ENCODE data around the gene CFAP97D2. TPM values are rescaled to one million over a fixed set of nuclear protein-coding genes. Genes with fewer than 3 reads are reported as not detected.
A peak's percentile ranks its signal among the peaks of the same experiment; 100 is the strongest.

The CFAP97D2 gene
- polyA plus RNA-seq (not detected in 2 replicates), polyA minus RNA-seq (not detected in 2 replicates)

DNA sequence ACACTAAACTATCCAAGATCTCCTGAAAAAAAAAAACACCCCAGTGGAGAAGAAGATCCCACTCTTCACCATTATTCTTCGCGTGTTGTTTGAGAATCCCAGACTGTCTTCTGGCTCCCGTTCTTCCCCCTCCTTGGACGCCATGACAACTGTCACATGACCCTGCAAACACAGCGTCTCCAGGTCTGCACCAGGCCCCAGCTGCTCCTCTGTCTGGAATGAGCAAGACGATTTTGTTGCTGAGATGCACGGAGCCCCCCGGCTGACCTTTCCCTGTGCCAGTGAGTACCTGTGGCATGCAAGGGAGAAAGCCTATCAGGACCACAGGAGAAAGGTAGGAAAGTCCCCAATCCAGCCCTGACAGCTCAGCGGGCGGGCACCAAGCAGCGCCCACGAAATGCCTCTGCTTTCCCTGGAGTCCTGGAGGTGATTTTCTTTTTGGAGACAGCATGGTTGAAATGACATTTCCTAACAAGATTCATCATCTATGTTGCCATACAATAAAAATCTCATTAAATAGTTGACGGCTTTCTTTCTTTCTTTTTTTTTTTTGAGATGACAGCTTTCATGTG is at the start of gene CFAP97D2:
Gene CFAP97D2 (plus strand): TSS at position 171 of the 572 bp plus-strand sequence. CDS start 74 bp downstream, at position 245.
- Histone ChIP-seq H3K27ac (ENCODE audit: low read length) (no peak within 1 kb of the TSS), H3F3A (ENCODE audit: insufficient read depth, low read length, poor library complexity, severe bottlenecking) (no peaks in the 10 kb centered on the region), H3K9me2 (ENCODE audit: insufficient read depth, low read length) (no peaks in the 10 kb centered on the region), H3K27me3 (ENCODE audit: insufficient read depth, low read depth, low read length) (no peaks in the 10 kb centered on the region), H3K9ac (ENCODE audit: low read length) (no peak within 1 kb of the TSS), H3K9me3 (ENCODE audit: low read length) (no peaks in the 10 kb centered on the region), H3K4me2 (ENCODE audit: low read length) (no peak within 1 kb of the TSS), H3K4me3 (ENCODE audit: low read length) (peak within 1 kb of the TSS; percentile 4), H3K36me3 (ENCODE audit: insufficient read depth, low read length) (no peaks in the 10 kb centered on the region), H4K20me1 (ENCODE audit: insufficient read depth) (no peaks in the 10 kb centered on the region), H3K79me2 (replicated peaks; ENCODE audit: insufficient read depth, low read length) (no peaks in the 10 kb centered on the region), H2AFZ (ENCODE audit: low read depth, low read length) (peak within 1 kb of the TSS; percentile 3)
- TF ChIP-seq MXI1 (conservative IDR thresholded peaks at IDR 0.05; ENCODE audit: poor library complexity, severe bottlenecking) (no peak), EP300 (conservative IDR thresholded peaks at IDR 0.05; ENCODE audit: poor library complexity, severe bottlenecking) (no peak), RAD21 (conservative IDR thresholded peaks at IDR 0.05) (no peak)

DNA sequence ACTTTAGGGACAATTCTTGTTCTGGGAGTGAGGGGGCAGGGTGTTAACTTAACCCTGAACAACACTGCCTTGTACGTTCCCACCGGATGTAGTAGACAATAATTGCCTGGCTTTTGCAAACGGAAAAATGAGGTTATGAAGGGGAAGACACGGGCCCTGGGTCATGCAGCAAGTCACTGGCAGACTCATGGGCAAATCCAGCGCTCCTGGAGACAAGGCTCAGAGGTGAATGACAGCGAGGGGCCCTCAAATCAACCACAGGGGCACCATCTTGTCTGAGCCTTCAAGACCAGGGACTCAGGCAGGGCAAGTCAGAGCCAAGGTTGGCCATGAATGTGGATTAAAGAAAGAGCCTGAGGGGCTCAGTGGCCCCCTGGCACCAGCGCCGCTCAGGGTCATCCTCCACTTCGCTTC is 49.4 kb upstream of the CFAP97D2 start:
- H3K79me2 ChIP-seq (replicated peaks; ENCODE audit: insufficient read depth, low read length), result peaks cover 34% of the 10 kb centered on the region
- H3K4me2 ChIP-seq (ENCODE audit: low read length), result no peak overlapping the region
- no peaks in the 10 kb centered on the region for H3K9me2 ChIP-seq (ENCODE audit: insufficient read depth, low read length)
- no peak for TF ChIP-seq EZH2 (IDR thresholded peaks at IDR 0.05; ENCODE audit: borderline replicate concordance, insufficient read depth, low read length, poor library complexity, severe bottlenecking)
- TF ChIP-seq MXI1 (conservative IDR thresholded peaks at IDR 0.05; ENCODE audit: poor library complexity, severe bottlenecking), result no peak
- no peak for TF ChIP-seq POLR2AphosphoS5 (IDR thresholded peaks at IDR 0.05)
- TF ChIP-seq, protein P1, sequence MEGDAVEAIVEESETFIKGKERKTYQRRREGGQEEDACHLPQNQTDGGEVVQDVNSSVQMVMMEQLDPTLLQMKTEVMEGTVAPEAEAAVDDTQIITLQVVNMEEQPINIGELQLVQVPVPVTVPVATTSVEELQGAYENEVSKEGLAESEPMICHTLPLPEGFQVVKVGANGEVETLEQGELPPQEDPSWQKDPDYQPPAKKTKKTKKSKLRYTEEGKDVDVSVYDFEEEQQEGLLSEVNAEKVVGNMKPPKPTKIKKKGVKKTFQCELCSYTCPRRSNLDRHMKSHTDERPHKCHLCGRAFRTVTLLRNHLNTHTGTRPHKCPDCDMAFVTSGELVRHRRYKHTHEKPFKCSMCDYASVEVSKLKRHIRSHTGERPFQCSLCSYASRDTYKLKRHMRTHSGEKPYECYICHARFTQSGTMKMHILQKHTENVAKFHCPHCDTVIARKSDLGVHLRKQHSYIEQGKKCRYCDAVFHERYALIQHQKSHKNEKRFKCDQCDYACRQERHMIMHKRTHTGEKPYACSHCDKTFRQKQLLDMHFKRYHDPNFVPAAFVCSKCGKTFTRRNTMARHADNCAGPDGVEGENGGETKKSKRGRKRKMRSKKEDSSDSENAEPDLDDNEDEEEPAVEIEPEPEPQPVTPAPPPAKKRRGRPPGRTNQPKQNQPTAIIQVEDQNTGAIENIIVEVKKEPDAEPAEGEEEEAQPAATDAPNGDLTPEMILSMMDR (IDR thresholded peaks at IDR 0.05; ENCODE audit: poor library complexity, severe bottlenecking), result no peak
- no peak for TF ChIP-seq RAD21 (conservative IDR thresholded peaks at IDR 0.05)
- TF ChIP-seq, protein P2, sequence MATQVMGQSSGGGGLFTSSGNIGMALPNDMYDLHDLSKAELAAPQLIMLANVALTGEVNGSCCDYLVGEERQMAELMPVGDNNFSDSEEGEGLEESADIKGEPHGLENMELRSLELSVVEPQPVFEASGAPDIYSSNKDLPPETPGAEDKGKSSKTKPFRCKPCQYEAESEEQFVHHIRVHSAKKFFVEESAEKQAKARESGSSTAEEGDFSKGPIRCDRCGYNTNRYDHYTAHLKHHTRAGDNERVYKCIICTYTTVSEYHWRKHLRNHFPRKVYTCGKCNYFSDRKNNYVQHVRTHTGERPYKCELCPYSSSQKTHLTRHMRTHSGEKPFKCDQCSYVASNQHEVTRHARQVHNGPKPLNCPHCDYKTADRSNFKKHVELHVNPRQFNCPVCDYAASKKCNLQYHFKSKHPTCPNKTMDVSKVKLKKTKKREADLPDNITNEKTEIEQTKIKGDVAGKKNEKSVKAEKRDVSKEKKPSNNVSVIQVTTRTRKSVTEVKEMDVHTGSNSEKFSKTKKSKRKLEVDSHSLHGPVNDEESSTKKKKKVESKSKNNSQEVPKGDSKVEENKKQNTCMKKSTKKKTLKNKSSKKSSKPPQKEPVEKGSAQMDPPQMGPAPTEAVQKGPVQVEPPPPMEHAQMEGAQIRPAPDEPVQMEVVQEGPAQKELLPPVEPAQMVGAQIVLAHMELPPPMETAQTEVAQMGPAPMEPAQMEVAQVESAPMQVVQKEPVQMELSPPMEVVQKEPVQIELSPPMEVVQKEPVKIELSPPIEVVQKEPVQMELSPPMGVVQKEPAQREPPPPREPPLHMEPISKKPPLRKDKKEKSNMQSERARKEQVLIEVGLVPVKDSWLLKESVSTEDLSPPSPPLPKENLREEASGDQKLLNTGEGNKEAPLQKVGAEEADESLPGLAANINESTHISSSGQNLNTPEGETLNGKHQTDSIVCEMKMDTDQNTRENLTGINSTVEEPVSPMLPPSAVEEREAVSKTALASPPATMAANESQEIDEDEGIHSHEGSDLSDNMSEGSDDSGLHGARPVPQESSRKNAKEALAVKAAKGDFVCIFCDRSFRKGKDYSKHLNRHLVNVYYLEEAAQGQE (IDR thresholded peaks at IDR 0.05; ENCODE audit: borderline replicate concordance), result no peak
- TF ChIP-seq EP300 (conservative IDR thresholded peaks at IDR 0.05; ENCODE audit: poor library complexity, severe bottlenecking), result no peak
- H3K9me3 ChIP-seq (ENCODE audit: low read length), result no peaks in the 10 kb centered on the region
- no peaks in the 10 kb centered on the region for H3F3A ChIP-seq (ENCODE audit: insufficient read depth, low read length, poor library complexity, severe bottlenecking)
- peak overlapping the region; percentile 94 for H3K4me3 ChIP-seq (ENCODE audit: low read length)
- H2AFZ ChIP-seq (ENCODE audit: low read depth, low read length), result no peak overlapping the region
- H4K20me1 ChIP-seq (ENCODE audit: insufficient read depth), result no peaks in the 10 kb centered on the region
- no peaks in the 10 kb centered on the region for H3K36me3 ChIP-seq (ENCODE audit: insufficient read depth, low read length)
- no peak overlapping the region for H3K27ac ChIP-seq (ENCODE audit: low read length)
- H3K9ac ChIP-seq (ENCODE audit: low read length), result no peak overlapping the region
- no peaks in the 10 kb centered on the region for H3K27me3 ChIP-seq (ENCODE audit: insufficient read depth, low read depth, low read length)

All from neural cell (in vitro differentiated cells).